GM12872 (cell line): Measurements from ENCODE around the gene PCGF5.

Source experiments
- CTCF ChIP-seq: IDR thresholded peaks from 3 replicates; pipeline ENCODE4 v1.5.1; 2011; ENCODE audit warnings: low read depth, mild to moderate bottlenecking, low read length, moderate library complexity; ENCODE audit not compliant: insufficient read depth

The PCGF5 gene

GRCh38 chr10:91299999-91300575 is 79.6 kb downstream of the PCGF5 start:
- no peak for TF ChIP-seq CTCF

- no peak for TF ChIP-seq CTCF
These were observed 87.0 kb downstream of the PCGF5 start for GRCh38 chr10:91307489-91307888.

GRCh38 chr10:91309711-91310110 is 89.2 kb downstream of the PCGF5 start:
- no peak for TF ChIP-seq CTCF

GRCh38 chr10:91311601-91312381 is 91.3 kb downstream of the PCGF5 start:
- TF ChIP-seq CTCF = no peak

- no peak for TF ChIP-seq CTCF
These were observed 91.9 kb downstream of the PCGF5 start for GRCh38 chr10:91312382-91312733.

GRCh38 chr10:91313796-91314485 is 93.5 kb downstream of the PCGF5 start:
- no peak for TF ChIP-seq CTCF

- TF ChIP-seq CTCF = no peak
These were observed 96.0 kb downstream of the PCGF5 start for GRCh38 chr10:91316486-91316885.
